Kidney capillary endothelial cell (primary cell): Measurements from ENCODE around the gene RAB6D.
A peak's percentile ranks its signal among the peaks of the same experiment; 100 is the strongest.
"Not testable (repeated sequence)": the region's sequence is repeated elsewhere in the genome, so short reads cannot be mapped to it uniquely, and the experiment has no call there.

Experiments used
- DNase-seq: peaks from one replicate; pipeline ENCODE4 v3.0.0-alpha.2; 2018; ENCODE audit warnings: low spot score

The RAB6D gene

DNA sequence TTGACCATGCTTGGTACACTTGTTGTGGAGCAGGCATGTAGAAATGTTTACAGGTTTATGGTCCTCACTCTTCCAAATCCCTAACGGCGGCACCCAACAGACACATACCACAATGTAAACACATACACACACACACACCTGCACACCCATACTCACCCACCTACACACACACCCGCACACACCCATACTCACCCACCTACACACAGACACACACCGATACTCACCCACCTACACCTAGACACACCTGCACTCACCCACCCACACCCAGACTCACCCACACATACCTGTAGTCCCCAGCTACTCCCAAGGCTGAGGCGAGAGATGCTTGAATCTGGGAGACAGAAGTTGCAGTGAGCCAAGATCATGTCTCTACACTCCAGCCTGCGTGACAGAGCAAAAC is 1.5 kb upstream of the RAB6D start:
- DNase-seq, result no peak

DNA sequence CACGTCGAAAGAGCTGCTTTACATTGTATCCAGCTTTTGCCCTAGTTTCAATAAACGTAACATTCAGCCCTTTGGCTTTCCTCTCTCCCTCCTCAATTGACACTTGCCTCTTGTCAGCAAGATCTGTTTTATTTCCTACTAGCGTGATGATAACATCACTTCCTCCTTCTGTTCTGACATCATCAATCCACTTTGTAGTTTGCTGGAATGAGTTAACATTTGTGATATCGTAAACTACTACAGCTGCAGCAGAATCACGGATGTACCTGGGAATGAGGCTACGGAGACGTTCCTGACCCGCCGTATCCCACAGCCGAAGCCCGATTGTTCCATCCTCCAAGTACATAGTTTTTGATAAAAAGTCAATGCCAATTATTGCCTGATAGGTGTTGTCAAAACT is 755 bp downstream of the RAB6D start:
- DNase-seq, result not testable (repeated sequence)

DNA sequence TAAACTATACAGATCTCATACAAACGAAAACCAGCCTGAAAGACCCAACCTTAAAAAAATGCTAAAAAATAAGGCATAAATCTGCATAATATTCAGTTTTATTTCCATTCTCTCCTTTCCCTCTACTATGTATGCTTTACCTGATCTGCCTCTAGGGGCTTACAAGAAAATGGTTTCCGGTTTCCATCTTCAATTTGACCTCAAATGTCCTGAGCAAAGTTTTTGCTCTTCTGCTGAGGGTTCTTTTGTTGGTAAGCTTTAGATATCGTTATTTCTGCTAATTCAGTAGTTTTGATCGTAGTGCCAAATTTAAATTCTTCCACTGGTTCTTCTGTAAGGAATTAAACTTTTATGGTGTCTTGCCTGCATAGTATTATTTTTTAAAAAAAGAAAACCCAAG is 2.2 kb downstream of the RAB6D start:
- not testable (repeated sequence) for DNase-seq

GRCh38 chr2:131353167-131353697 is 10.7 kb downstream of the RAB6D start:
- not testable (repeated sequence) for DNase-seq

DNA sequence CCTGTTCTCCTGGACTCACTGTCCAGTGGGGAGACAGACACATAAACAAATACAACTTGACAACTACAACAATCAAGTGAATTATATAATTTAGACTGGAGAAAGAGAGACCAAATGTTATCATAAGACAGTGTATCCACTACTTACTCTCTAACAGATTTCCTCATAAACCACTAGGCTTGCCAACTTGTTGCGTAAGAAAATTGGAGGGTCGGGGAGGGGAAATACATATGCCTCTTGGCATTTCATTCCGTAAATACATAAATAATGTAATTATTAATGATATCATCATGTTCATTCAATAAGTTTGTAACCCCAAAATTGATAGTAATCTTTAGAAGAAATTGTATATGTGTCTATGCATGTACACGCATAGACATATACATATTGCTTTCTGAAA is 14.9 kb downstream of the RAB6D start:
- DNase-seq, result no peak

DNA sequence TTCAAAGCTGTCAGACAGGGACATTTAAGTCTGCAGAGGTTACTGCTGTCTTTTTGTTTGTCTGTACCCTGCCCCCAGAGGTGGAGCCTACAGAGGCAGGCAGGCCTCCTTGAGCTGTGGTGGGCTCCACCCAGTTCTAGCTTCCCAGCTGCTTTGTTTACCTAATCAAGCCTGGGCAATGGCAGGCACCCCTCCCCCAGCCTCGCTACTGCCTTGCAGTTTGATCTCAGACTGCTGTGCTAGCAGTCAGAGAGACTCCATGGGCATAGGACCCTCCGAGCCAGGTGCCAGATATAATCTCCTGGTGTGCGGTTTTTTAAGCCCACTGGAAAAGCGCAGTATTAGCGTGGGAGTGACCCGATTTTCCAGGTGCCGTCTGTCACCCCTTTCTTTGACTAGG is 16.9 kb downstream of the RAB6D start:
- not testable (repeated sequence) for DNase-seq

DNA sequence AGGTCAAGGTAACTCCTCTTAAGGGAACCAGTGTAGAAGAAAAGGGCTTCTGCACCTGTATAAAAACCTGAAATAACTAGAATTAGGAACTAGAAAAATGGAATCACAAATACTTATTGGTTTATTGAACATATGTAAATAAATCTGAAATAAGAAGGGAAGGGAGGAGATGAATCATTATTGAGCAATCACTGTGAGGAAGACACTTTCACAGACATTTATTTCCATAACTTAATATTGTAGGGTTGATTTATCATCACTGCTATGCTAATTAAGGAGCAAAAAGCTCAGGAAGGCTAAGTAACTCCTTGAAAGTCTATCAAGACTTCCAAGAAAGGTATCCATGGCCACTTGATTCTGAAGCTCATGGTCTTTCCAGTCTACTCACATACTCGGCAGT is 24.7 kb downstream of the RAB6D start:
- not testable (repeated sequence) for DNase-seq

DNA sequence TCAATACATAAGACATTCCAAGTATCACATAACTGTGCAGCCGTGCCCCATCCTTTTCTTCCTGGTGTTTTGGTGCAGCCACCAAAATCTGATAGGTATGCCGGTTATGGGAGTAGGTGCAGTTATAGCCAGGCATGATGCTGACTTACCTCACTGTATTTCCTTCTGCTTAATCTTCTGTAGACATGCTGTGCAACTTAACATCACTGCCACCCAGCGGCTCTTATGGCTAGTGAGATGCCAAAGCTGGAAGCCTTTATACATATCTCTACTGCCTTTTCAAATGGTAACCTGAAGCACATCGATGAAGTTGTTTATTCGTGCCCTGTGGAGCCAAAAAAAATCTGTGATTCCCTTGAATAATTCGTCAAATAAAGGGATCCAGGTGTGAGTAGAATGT is 28.6 kb downstream of the RAB6D start:
- DNase-seq, result peak; percentile 7

DNA sequence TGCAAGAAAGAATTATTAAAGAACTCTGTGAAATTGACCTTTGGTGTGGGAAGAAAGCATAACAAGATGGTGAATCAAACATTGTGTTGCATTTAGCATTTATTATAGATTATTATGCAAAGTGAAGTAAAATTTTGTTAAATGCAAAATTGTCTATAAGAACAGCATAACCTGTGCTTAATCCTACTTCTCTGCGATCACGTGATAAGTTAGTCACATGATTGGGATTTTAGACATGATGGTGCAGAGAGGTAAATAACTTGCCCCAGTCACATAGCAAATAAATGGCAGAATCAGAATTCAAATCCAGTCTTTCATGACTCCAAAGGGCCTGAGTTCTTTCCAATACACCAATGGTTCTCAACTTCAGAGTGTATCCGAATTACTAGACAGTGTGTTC is 31.3 kb downstream of the RAB6D start:
- DNase-seq, result not testable (repeated sequence)

GRCh38 chr2:131331000-131331399 is 33.0 kb downstream of the RAB6D start:
- DNase-seq, result not testable (repeated sequence)

DNA sequence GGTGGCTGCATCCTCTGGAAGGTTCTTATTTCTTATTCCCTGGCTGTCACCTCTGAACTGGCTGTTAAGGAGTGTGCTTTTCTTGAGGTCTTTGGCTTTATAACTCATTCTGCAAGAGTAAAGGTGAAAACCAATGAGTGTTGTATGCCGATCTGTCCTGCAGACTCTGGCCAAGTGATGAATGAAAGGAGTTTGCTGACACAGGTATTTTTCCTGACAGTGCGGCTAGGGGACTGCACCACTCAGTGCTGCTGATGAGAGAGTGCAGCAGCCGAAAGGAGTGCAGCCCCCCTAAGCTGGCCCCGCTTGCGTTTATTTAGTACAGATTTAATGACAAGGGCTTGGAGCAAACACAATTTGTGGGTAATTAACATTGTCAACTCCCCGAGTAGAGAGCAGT is 41.8 kb downstream of the RAB6D start:
- no peak for DNase-seq

- DNase-seq, result not testable (repeated sequence)
These were observed 42.6 kb downstream of the RAB6D start for GRCh38 chr2:131321344-131321743.

- DNase-seq, result not testable (repeated sequence)
These were observed 53.0 kb downstream of the RAB6D start for GRCh38 chr2:131311001-131311400.
